ENCODE data around the gene JMJD8.

- TF ChIP-seq, protein P1, sequence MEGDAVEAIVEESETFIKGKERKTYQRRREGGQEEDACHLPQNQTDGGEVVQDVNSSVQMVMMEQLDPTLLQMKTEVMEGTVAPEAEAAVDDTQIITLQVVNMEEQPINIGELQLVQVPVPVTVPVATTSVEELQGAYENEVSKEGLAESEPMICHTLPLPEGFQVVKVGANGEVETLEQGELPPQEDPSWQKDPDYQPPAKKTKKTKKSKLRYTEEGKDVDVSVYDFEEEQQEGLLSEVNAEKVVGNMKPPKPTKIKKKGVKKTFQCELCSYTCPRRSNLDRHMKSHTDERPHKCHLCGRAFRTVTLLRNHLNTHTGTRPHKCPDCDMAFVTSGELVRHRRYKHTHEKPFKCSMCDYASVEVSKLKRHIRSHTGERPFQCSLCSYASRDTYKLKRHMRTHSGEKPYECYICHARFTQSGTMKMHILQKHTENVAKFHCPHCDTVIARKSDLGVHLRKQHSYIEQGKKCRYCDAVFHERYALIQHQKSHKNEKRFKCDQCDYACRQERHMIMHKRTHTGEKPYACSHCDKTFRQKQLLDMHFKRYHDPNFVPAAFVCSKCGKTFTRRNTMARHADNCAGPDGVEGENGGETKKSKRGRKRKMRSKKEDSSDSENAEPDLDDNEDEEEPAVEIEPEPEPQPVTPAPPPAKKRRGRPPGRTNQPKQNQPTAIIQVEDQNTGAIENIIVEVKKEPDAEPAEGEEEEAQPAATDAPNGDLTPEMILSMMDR (IDR thresholded peaks at IDR 0.05 in 4 of 5, conservative IDR thresholded peaks at IDR 0.05 in 1 of 5): no peak
- TF ChIP-seq POLR2A (IDR thresholded peaks at IDR 0.05): no peak
Observed at GRCh38 chr16:659618-660017, 24.5 kb downstream of the JMJD8 start.
